Measurements from ENCODE around the gene ZMYM4.

Gene ZMYM4

DNA sequence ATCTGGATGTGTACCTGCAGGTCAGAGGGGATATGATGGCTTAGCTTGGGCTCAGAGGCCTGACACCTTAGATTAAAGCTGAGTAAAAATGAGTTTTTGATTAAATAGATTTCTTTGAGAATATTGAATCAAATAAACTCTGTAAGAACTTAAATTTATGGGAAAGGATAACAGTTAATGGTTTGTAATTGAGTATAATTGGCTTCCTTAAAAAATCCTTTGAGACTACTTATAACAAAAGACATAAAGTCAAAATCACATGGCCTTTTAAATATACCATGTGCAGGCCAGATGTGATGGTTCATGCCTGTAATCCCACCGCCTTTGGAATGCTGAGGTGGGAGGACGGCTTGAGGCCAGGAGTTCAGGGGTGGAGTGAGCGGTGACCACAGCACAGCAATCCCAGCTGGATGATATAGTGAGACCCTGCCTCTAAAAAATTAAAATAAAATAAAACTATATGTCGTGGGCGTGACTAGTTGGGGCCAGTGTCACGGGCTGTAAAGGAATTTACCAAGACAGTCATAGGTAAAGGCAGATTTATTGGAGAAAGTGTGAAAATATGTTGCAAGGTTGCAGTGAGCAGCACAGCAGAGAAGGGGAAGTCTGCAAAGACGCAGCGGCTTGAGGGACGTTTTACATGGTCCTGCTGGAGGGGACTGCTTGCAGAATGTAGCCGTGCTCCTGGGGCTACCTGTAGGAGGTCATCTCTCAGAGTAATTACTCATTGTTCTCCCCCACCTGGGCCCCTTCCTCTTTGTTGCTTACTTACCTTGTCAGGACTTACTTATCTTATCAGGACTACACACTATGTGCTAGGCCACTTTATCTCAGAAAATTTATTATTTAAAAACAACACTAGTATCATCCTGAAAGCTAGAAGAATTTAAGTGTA, 122.3 kb downstream of the ZMYM4 start:
- Mint-ChIP-seq H3K36me3 (peaks cover 49% of the 10 kb centered on the region), H3K27me3 (no peaks in the 10 kb centered on the region), H3K4me1 (no peaks in the 10 kb centered on the region), H3K9me3 (no peaks in the 10 kb centered on the region), H3K27ac (no peak overlapping the region), H3K4me3 (no peak overlapping the region)
- ATAC-seq: no peak

GRCh38 chr1:35394386-35394785, 125.9 kb downstream of the ZMYM4 start:
- Mint-ChIP-seq H3K4me1 (no peaks in the 10 kb centered on the region), H3K27ac (no peak overlapping the region), H3K4me3 (no peak overlapping the region), H3K36me3 (peaks cover 65% of the 10 kb centered on the region), H3K27me3 (no peaks in the 10 kb centered on the region), H3K9me3 (no peaks in the 10 kb centered on the region)
- no peak for ATAC-seq

DNA sequence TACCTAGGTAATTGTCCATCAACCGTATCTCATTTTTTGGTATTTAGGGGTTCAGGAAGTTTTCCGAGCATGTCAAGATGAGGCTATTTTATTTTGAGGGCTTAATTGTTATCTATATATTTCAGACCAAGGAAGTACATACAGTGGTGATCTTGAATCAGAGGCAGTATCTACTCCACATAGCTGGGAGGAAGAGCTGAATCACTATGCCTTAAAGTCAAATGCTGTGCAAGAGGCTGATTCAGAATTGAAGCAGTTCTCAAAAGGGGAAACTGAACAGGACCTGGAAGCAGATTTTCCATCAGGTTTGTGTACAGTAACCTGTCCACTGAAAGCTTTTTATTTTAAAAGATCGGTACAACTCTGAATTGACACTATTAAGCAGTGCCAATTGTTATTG, 130.2 kb downstream of the ZMYM4 start:
- Mint-ChIP-seq H3K4me1 (no peaks in the 10 kb centered on the region), H3K4me3 (no peak overlapping the region), H3K9me3 (no peaks in the 10 kb centered on the region), H3K36me3 (peaks cover 69% of the 10 kb centered on the region), H3K27me3 (no peaks in the 10 kb centered on the region), H3K27ac (no peak overlapping the region)
- no peak for ATAC-seq

DNA sequence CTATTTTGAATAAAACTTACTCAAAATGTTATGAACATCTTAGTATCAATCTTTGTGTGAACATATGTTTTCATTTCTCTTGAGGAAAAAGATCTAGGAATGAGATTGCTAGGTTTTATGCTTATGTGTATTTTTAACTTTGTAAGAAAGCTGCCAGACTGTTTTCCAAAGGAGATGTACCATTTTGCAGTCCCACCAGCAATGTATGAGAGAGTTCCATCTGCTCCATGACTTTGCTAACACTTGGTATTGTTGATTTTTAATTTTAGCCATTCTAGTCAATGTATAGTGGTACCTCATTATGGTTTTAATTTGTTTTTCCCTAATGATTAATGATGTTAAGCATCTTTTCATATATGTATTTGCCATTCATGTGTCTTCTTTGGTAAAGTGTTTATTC, 132.5 kb downstream of the ZMYM4 start:
- Mint-ChIP-seq H3K36me3 (peaks cover 62% of the 10 kb centered on the region), H3K4me1 (no peaks in the 10 kb centered on the region), H3K27me3 (no peaks in the 10 kb centered on the region), H3K9me3 (no peaks in the 10 kb centered on the region), H3K27ac (no peak overlapping the region), H3K4me3 (no peak overlapping the region)
- ATAC-seq: no peak

DNA sequence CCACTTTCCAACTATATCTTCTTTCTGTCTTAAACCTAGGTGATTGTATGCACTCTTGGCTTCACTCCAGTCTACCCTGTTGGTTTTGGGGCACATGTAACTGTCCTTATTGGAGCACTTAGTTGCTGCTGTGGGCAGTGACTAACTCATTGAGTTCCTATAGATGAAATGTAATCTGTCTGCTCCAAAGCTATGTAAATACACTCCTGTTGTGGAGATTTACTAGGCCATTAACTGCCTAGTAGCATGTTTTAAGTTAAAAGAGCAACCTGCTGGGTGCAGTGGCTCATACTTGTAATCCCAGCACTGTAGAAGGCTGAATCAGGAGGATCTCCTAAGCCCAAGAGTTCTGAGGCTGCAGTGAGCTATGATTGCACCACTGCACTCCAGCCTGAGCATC, 137.6 kb downstream of the ZMYM4 start:
- Mint-ChIP-seq H3K27me3 (no peaks in the 10 kb centered on the region), H3K4me3 (no peak overlapping the region), H3K36me3 (peaks cover 68% of the 10 kb centered on the region), H3K9me3 (no peaks in the 10 kb centered on the region), H3K4me1 (no peaks in the 10 kb centered on the region), H3K27ac (no peak overlapping the region)
- ATAC-seq: no peak

GRCh38 chr1:35407743-35408142, 139.2 kb downstream of the ZMYM4 start:
- H3K4me1 Mint-ChIP-seq: no peaks in the 10 kb centered on the region
- peaks cover 69% of the 10 kb centered on the region for H3K36me3 Mint-ChIP-seq
- ATAC-seq: no peak
- no peaks in the 10 kb centered on the region for H3K9me3 Mint-ChIP-seq
- no peaks in the 10 kb centered on the region for H3K27me3 Mint-ChIP-seq
- no peak overlapping the region for H3K4me3 Mint-ChIP-seq
- no peak overlapping the region for H3K27ac Mint-ChIP-seq

- H3K36me3 Mint-ChIP-seq: peaks cover 70% of the 10 kb centered on the region
- no peak overlapping the region for H3K4me3 Mint-ChIP-seq
- ATAC-seq: no peak
- no peaks in the 10 kb centered on the region for H3K9me3 Mint-ChIP-seq
- H3K4me1 Mint-ChIP-seq: no peaks in the 10 kb centered on the region
- no peak overlapping the region for H3K27ac Mint-ChIP-seq
- H3K27me3 Mint-ChIP-seq: no peaks in the 10 kb centered on the region
These were observed 140.4 kb downstream of the ZMYM4 start for GRCh38 chr1:35408925-35409324.

DNA sequence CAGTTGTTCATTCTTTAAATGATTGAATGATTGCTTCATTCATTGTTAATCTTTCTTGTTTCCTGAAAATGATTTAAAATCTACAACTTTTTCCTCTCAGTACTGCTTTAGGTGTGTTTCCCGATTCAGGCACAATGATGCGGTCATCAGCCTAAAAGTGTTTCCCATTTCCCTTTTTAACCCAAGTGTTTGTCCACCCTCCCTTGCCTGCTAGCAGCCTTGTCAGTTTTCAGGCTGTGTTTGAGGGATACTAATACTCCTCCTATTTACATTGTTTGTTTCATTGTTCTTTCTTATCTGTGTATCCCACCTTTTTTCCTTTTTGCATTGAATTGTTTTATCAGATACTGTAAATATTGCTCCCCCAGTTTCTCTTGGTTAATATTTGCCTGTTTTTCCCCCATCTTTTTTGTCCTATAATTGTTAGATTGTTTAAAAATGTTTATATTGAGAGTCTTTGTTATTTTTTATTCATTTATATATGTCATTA, 157.6 kb downstream of the ZMYM4 start:
- H3K27me3 Mint-ChIP-seq: no peaks in the 10 kb centered on the region
- H3K27ac Mint-ChIP-seq: no peak overlapping the region
- no peak overlapping the region for H3K4me3 Mint-ChIP-seq
- H3K4me1 Mint-ChIP-seq: peaks cover 12% of the 10 kb centered on the region
- H3K9me3 Mint-ChIP-seq: no peaks in the 10 kb centered on the region
- ATAC-seq: no peak
- H3K36me3 Mint-ChIP-seq: peaks cover 35% of the 10 kb centered on the region

- Mint-ChIP-seq H3K4me3 (no peak overlapping the region), H3K36me3 (peaks cover 53% of the 10 kb centered on the region), H3K27ac (no peak overlapping the region), H3K27me3 (no peaks in the 10 kb centered on the region), H3K4me1 (peaks cover 12% of the 10 kb centered on the region), H3K9me3 (no peaks in the 10 kb centered on the region)
- no peak for ATAC-seq
These were observed 159.9 kb downstream of the ZMYM4 start for GRCh38 chr1:35428360-35428759.

- Mint-ChIP-seq H3K4me3 (no peak overlapping the region), H3K9me3 (no peaks in the 10 kb centered on the region), H3K27me3 (no peaks in the 10 kb centered on the region), H3K36me3 (peaks cover 61% of the 10 kb centered on the region), H3K4me1 (peaks cover 8% of the 10 kb centered on the region), H3K27ac (no peak overlapping the region)
- ATAC-seq: no peak
These were observed 162.3 kb downstream of the ZMYM4 start for GRCh38 chr1:35430762-35431161.

GRCh38 chr1:35431173-35431599, 162.7 kb downstream of the ZMYM4 start:
- ATAC-seq: no peak
- H3K4me1 Mint-ChIP-seq: peaks cover 4% of the 10 kb centered on the region
- H3K27ac Mint-ChIP-seq: no peak overlapping the region
- no peaks in the 10 kb centered on the region for H3K9me3 Mint-ChIP-seq
- peaks cover 56% of the 10 kb centered on the region for H3K36me3 Mint-ChIP-seq
- no peak overlapping the region for H3K4me3 Mint-ChIP-seq
- H3K27me3 Mint-ChIP-seq: no peaks in the 10 kb centered on the region

DNA sequence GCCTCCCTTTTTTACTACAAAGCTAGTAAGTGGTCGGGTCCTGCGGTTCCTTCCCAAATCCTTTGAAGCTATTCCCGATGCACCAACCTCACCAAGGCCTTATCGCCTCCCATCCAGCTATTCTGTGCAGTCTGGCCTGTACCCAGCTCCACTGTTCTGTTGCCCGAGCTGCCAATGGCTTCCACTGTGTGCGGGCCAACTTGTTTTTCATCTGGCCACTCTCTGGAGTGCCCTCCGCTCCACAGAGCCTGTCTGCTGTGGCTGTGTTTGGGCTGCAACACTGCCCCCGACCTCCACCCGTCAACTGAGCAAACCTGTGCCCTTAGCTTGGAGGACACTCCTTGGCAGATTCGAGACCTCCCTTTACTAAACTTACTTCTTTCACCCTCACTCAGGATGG, 163.7 kb downstream of the ZMYM4 start:
- no peaks in the 10 kb centered on the region for H3K4me1 Mint-ChIP-seq
- H3K9me3 Mint-ChIP-seq: no peaks in the 10 kb centered on the region
- H3K27ac Mint-ChIP-seq: no peak overlapping the region
- ATAC-seq: no peak
- peaks cover 64% of the 10 kb centered on the region for H3K36me3 Mint-ChIP-seq
- H3K27me3 Mint-ChIP-seq: no peaks in the 10 kb centered on the region
- no peak overlapping the region for H3K4me3 Mint-ChIP-seq

DNA sequence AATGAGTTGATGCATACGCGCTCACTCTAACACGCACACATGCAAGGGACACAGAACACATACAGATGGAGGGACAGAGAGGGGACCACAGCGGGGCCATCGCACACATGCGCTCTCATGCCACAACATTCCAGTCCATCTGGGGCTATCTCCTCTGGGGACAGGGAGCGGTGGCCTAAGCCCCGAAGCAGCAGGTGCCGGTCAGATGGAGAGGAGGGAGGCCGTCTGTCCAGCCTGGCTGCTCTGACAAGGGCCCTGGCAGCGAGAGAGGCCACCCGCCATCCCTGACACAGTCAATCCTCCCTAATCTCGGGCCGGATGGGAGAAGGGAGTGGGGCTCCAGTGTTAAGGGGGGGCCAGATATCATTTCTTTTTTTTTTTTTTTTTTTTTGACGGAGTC, 165.2 kb downstream of the ZMYM4 start:
- Mint-ChIP-seq H3K36me3 (peaks cover 75% of the 10 kb centered on the region), H3K27me3 (no peaks in the 10 kb centered on the region), H3K27ac (no peak overlapping the region), H3K9me3 (no peaks in the 10 kb centered on the region), H3K4me1 (no peaks in the 10 kb centered on the region), H3K4me3 (no peak overlapping the region)
- no peak for ATAC-seq

DNA sequence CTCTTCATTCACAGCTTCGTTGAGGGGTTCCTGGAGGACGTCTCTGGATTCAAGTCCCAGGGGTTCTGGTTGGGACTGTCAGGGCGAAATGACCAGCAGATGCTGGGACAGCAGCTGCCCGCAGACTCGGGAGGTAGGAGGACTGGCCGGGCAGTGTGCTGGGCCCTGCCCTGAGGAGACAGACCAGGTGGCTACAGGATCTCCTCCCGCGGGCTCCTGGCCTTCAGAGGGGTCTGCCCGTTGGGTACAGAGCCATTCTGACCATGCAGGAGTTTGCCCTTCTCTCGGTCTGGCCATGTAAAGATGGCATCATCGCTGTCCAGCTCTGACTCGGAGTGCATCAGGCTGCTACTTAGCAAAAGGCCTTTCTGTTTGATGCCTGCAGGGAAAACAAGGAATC, 166.2 kb downstream of the ZMYM4 start:
- Mint-ChIP-seq H3K4me1 (no peaks in the 10 kb centered on the region), H3K27me3 (no peaks in the 10 kb centered on the region), H3K9me3 (no peaks in the 10 kb centered on the region), H3K4me3 (no peak overlapping the region), H3K27ac (no peak overlapping the region), H3K36me3 (peaks cover 81% of the 10 kb centered on the region)
- no peak for ATAC-seq

GRCh38 chr1:35436078-35436477, 167.6 kb downstream of the ZMYM4 start:
- ATAC-seq: no peak
- Mint-ChIP-seq H3K9me3 (no peaks in the 10 kb centered on the region), H3K36me3 (peaks cover 70% of the 10 kb centered on the region), H3K27me3 (no peaks in the 10 kb centered on the region), H3K27ac (no peak overlapping the region), H3K4me3 (no peak overlapping the region), H3K4me1 (no peaks in the 10 kb centered on the region)

- no peak overlapping the region for H3K4me3 Mint-ChIP-seq
- no peak overlapping the region for H3K27ac Mint-ChIP-seq
- H3K4me1 Mint-ChIP-seq: no peaks in the 10 kb centered on the region
- ATAC-seq: no peak
- H3K27me3 Mint-ChIP-seq: no peaks in the 10 kb centered on the region
- H3K36me3 Mint-ChIP-seq: peaks cover 66% of the 10 kb centered on the region
- H3K9me3 Mint-ChIP-seq: no peaks in the 10 kb centered on the region
These were observed 168.7 kb downstream of the ZMYM4 start for GRCh38 chr1:35437200-35437599.

Data from stimulated activated memory B cell treated with anti-CD40 and anti-IgM and Interleukin-4, amounts not matched to agents 10 μg/mL and 1 μg/mL and 100 μg/mL, for 72 hours (primary cell).